GM21423 (cell line): Measurements from ENCODE around the gene SLC39A11.
"Not testable (repeated sequence)": the region's sequence is repeated elsewhere in the genome, so short reads cannot be mapped to it uniquely, and the experiment has no call there.

Source experiments
- ATAC-seq: cut with Tn5 transposase; IDR thresholded peaks from one replicate; pipeline ENCODE4 v1.9.1; 2021; ENCODE audit warnings: mild to moderate bottlenecking, moderate library complexity; ENCODE audit not compliant: unreplicated experiment

Gene SLC39A11

GRCh38 chr17:72766761-72767356, 325.6 kb downstream of the SLC39A11 start:
- no peak for ATAC-seq

DNA sequence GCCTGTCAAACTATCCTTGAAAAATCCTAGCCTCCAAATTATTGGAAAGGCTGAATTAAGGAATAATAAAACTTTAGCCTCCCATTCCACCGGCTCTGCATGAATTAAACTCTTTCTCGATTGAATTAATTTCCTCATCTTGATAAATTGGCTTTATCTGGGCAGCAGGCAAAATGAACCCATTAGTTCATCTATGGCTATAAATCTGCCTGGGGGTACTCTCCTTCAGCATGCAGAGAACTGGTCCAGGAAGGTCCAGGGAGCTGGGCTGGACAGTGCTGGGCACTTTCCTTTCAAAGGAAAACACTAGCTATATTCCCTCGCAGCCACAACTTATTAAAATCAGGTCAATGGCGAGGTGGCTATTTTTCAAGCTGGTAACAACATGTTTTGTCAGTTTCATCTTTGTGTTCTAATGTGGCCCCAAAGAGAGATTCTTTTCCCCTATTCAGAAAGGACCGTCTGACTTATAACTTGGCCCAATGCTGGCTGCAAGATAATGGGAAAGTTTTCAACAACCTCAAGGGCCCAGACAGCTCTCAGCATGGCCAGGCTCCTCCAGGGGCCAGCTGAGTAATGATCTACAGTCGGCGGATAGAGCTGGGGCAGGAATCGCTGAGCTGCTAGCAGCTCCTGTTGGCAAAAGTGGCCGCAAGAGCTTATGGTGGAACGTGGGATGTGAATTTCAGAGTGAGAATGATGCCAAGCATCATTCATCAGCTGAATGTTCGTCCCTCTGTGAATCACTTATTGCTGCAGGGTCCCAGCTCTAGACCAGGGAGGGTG, 326.9 kb downstream of the SLC39A11 start:
- ATAC-seq, result no peak

- no peak for ATAC-seq
Observed at GRCh38 chr17:72764632-72765041, 327.9 kb downstream of the SLC39A11 start.

DNA sequence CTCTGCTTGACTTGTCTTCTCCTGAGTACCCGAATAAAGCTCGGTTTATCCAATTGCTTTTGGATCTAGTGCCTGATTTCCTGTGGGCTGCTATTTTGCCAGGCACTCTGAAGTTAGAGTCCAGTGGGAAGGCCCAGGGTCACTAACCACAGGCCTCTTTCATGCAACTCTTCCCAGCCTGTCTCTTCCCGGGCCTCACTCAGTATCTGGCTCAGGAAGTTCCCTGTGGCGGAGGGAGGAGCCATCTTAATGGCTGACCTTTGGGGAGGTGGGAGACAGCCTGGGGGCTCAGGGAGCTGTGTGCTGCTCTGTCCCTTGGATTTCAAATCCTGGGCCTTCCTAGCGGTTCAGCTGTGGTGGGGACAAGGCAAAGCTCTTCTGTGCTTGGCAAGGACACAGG, 328.5 kb downstream of the SLC39A11 start:
- ATAC-seq, result no peak

- ATAC-seq, result not testable (repeated sequence)
Observed at GRCh38 chr17:72761893-72762575, 330.5 kb downstream of the SLC39A11 start.

GRCh38 chr17:72761431-72761830, 331.1 kb downstream of the SLC39A11 start:
- ATAC-seq, result no peak

GRCh38 chr17:72760368-72760767, 332.1 kb downstream of the SLC39A11 start:
- ATAC-seq, result no peak

- ATAC-seq, result no peak
Observed at GRCh38 chr17:72759301-72759700, 333.2 kb downstream of the SLC39A11 start.

DNA sequence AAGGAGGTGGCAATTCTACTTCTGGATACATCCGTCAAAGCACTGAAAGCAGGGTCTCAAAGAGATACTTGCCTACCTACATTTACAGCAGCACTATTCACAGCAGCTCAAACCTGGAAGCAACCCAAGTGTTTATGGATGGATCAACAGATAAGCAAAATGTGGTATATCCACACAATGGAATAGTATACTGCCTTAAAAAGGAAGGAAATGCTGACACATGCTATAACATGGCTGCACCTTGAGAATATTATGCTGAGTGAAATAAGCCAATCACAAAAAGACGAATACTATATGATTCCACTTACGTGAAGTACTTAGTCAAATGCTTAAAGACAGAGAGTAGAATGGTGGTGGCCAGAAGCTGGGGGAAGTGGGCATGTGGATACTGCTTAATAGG, 336.2 kb downstream of the SLC39A11 start:
- ATAC-seq, result no peak

GRCh38 chr17:72754513-72754912, 338.0 kb downstream of the SLC39A11 start:
- no peak for ATAC-seq

DNA sequence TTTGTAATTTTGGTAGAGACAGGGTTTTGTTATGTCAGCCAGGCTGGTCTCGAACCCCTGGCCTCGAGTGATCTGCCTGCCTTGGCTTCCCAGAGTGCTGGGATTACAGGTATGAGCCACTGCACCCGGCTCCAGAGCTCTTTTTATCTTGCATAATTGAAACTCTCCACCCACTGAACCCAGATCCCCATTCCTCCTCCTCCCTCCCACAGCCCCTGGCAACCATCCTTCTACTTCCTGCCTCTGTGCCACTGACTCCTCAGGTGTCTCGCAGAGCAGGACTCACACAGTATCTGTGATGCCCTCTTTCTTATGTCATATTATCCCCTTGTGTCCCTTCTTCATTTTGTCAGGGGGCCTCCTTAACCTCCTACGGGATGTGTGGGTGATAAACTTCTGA, 340.7 kb downstream of the SLC39A11 start:
- ATAC-seq, result no peak

- ATAC-seq, result no peak
Observed at GRCh38 chr17:72749119-72749572, 343.3 kb downstream of the SLC39A11 start.

DNA sequence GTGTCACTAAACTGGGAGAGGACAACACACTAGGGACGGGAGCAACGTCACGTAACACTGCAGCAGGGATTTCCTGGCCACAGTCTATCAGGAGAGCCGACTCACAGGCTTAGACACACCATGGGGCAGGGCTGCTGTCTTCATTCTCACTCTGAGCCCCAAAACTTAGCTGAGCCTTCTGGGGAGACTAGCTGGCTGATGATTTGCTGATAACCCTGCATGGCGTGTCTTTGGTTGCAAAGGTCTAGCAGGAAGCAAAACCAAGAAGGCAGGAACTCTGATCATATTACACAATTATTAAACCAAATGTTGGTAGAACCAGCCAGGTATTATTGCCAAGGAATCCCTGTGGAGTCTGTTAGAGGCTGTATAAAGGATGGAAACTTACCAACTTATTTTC, 345.0 kb downstream of the SLC39A11 start:
- no peak for ATAC-seq

DNA sequence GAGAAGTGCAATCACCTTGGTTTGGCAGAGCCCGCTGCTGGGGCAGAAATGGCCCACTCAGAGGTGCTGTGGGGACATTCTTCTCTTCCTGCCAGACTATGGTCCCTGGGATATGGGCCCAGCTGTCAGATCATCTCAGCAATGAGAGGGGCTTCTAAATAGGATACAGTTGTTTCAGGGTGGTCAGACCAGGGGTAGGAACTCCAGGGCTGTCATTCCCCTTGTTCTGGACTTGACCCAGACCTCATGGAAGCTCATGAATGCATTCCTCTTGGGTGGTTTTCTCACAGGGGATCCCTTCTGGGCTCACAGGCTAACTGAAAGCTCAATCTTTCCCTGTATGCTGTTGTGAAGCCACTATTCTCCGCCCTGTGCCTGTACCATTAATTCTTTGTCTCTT, 347.2 kb downstream of the SLC39A11 start:
- no peak for ATAC-seq

DNA sequence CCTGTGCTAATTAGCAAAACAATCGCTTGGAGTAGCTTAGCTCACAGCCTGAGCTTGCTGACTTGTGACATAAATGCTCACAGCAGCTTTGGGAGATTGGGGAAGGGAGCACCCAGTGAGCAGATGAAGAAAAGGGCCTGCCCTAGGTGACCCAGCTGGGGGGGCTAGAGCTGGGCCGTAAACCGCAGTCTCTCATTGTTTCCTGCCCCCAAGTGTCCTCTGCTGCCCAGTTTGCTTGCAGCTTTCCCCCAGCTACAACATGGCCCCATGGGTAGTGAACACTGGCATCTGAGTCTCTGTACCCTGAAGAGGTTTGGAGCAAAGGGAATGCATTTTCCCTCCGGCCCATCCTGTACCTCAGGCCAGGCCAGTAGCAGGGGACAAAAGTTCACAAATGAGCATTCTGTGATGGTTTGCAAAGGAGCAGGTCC, 349.4 kb downstream of the SLC39A11 start:
- ATAC-seq, result no peak

DNA sequence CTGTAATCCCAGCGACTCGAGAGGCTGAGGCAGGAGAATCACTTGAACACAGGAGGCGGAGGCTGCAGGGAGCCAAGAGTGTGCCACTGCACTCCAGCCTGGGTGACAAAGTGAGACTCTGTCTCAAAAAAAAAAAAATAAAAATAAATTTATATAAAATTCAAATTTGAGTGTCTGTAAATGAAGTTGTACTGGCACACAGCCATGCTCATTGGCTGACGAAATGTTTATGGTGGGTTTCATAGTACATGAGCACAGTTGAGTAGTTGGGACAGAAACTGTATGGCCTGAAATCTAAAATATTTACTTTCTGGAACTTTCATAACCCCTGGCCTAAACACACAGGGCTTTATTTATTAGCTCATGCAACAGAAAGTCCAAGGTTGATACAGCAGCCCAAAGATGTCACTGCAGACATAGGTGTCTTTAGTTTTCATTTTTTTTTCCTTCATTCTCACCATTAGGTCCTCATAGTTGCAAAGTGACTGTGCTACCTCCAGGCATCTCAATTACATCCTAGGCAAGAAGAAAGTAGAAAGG, 355.3 kb downstream of the SLC39A11 start:
- no peak for ATAC-seq

GRCh38 chr17:72735592-72735991, 356.9 kb downstream of the SLC39A11 start:
- no peak for ATAC-seq

DNA sequence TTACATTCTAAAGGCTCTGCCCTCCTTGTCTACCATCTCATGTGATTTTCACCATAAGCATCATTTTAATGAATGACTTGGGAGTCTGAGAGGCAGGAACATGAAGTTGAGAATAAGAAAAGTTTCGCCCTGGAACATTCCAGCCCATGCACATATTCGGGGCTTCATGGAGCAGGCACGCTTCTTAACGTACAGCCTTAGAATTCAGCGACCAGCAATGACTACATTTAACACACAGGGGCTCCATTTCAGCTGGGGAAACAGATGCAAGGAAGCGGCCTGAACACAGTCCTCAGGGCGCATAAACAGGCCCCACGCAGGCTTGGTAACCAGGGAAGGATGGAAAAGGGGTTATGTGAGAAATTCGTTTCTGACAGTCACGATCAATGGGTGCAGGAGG, 357.4 kb downstream of the SLC39A11 start:
- no peak for ATAC-seq

- ATAC-seq, result no peak
Observed at GRCh38 chr17:72734613-72735012, 357.9 kb downstream of the SLC39A11 start.

- no peak for ATAC-seq
Observed at GRCh38 chr17:72733619-72734282, 358.7 kb downstream of the SLC39A11 start.
